ENCODE results near the gene GTF2A1.

DNA sequence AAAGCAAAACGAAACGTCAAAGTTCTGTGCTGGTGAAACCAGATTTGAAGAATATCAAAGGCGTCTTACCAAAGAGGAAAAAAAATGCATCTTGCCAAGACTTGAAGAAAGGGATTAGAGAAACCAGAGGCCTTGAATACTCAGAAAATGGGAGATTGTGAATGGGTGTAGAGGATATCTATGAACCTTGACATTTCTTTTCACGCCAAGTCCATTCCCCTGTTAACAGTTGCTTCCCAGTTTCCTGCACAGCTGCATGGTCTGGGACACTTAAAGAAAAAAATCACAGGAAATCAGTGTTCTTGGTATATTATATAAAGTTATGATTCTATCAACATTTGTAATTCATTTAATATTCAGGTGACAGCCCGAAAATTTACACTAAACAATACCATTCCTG lies 1.4 kb upstream of the GTF2A1 start:
- TF ChIP-seq EZH2 (IDR thresholded peaks at IDR 0.05; ENCODE audit: insufficient read depth, poor library complexity, severe bottlenecking) (no peak), EZH2phosphoT487 (IDR thresholded peaks at IDR 0.05; ENCODE audit: insufficient read depth, low read depth) (no peak)
